Thyroid gland (tissue), 4 donors: Measurements from ENCODE around the gene RSU1. TPM values are rescaled to one million over a fixed set of nuclear protein-coding genes. Genes with fewer than 3 reads are reported as not detected.

Experiments
- DNase-seq, 2 donors: peaks; one replicate each; pipeline ENCODE4 v3.0.0-alpha.2; 2019
- H3K27ac ChIP-seq, 3 donors: fragments of 200-600 bp; sonication (generic); 1 replicate in 2 of 3; 2 replicates in 1 of 3; pipeline ENCODE4 v1.5.1; 2016 to 2019; ENCODE audit warnings: mild to moderate bottlenecking in 1 of 3, moderate library complexity in 1 of 3
- H3K27me3 ChIP-seq: fragments of 200-600 bp; sonication (generic); one replicate; pipeline ENCODE4 v1.5.1; 2019
- H3K36me3 ChIP-seq, 2 donors: fragments of 200-600 bp; sonication (generic); one replicate each; pipeline ENCODE4 v1.5.1; 2016 to 2019
- H3K4me1 ChIP-seq, 2 donors: fragments of 200-600 bp; sonication (generic); one replicate each; pipeline ENCODE4 v1.5.1; 2017 to 2019
- H3K4me3 ChIP-seq, 3 donors: fragments of 200-600 bp; sonication (generic); replicated peaks in 1 of 3; 1 replicate in 2 of 3; 2 replicates in 1 of 3; pipeline ENCODE4 v1.5.1; 2016; ENCODE audit warnings: mild to moderate bottlenecking in 1 of 3
- H3K9me3 ChIP-seq: fragments of 200-600 bp; sonication (generic); one replicate; pipeline ENCODE4 v1.5.1; 2017
- CTCF ChIP-seq, 6 experiments: fragments of 200-600 bp in 3 of 6; fragments of 450-650 bp in 3 of 6; sonication (generic) in 3 of 6; IDR thresholded peaks; one replicate each; pipeline ENCODE4 v1.5.1; 2016 to 2019; ENCODE audit warnings: antibody characterized with exemption in 6 of 6, mild to moderate bottlenecking in 2 of 6, inconsistent platforms in 1 of 6, moderate library complexity in 1 of 6
- POLR2A ChIP-seq, 2 donors: fragments of 450-650 bp; IDR thresholded peaks; one replicate each; pipeline ENCODE4 v1.6.1; 2017; ENCODE audit warnings: antibody characterized with exemption in 2 of 2, mild to moderate bottlenecking in 2 of 2, moderate library complexity in 1 of 2
- WGBS, 2 donors: methylation state at CpG; one replicate each; pipeline ENCODE4 v1.1.5; 2017; 5-methylcytosine and 5-hydroxymethylcytosine counted together
- intact Hi-C: fragments of 100-400 bp; cut with DNase I; formaldehyde crosslinking; loops from one replicate; pipeline ENCODE4 v1.15.1; 2023
- total RNA-seq, 4 donors: library from RNA; depleted of rRNA; stranded (reverse); fragments of >200 nt; gene quantifications; one replicate each; pipeline ENCODE4 v1.2.3, GENCODE V29; 2016

Gene RSU1
- total RNA-seq, 4 donors from 2014 or later, result 43.5 to 63.0 (median 50.7) TPM

GRCh38 chr10:16773334-16773733 is 43.9 kb downstream of the RSU1 start:
- DNase-seq, result no peak
- TF ChIP-seq POLR2A (IDR thresholded peaks at IDR 0.05) (no peak), CTCF (IDR thresholded peaks at IDR 0.05) (no peak)
- H3K27me3 ChIP-seq, result no peaks in the 10 kb centered on the region
- no peaks in the 10 kb centered on the region for H3K36me3 ChIP-seq
- intact Hi-C loops, result loop anchor here (10.0 kb wide), 1 partner anchor 869 kb away; no protein-coding TSS in a partner anchor
- H3K9me3 ChIP-seq, result no peaks in the 10 kb centered on the region
- WGBS, 2 donors, result 83 to 85% methylated on average over 11 of the region's 11 CpGs
- H3K4me3 ChIP-seq, result no peak overlapping the region
- H3K4me1 ChIP-seq, result peaks cover 0 to 6% of the 10 kb centered on the region in 2 donors
- H3K27ac ChIP-seq, result no peak overlapping the region

- 95 to 97% methylated on average over 6 of the region's 6 CpGs for WGBS, 2 donors
- H3K4me1 ChIP-seq, result no peaks in the 10 kb centered on the region
- TF ChIP-seq CTCF (IDR thresholded peaks at IDR 0.05) (no peak), POLR2A (IDR thresholded peaks at IDR 0.05) (no peak)
- H3K27me3 ChIP-seq, result no peaks in the 10 kb centered on the region
- no peaks in the 10 kb centered on the region for H3K9me3 ChIP-seq
- H3K36me3 ChIP-seq, result no peaks in the 10 kb centered on the region
- H3K27ac ChIP-seq, result no peak overlapping the region
- H3K4me3 ChIP-seq, result no peak overlapping the region
- intact Hi-C loops, result loop anchor here (10.0 kb wide), 1 partner anchor 866 kb away; no protein-coding TSS in a partner anchor
- no peak for DNase-seq
These were observed 46.6 kb downstream of the RSU1 start for GRCh38 chr10:16770670-16771069.

GRCh38 chr10:16770141-16770540 is 47.1 kb downstream of the RSU1 start:
- intact Hi-C loops, result loop anchor here (10.0 kb wide), 1 partner anchor 865 kb away; no protein-coding TSS in a partner anchor
- no peak for DNase-seq
- no peaks in the 10 kb centered on the region for H3K27me3 ChIP-seq
- H3K27ac ChIP-seq, result no peak overlapping the region
- no peaks in the 10 kb centered on the region for H3K9me3 ChIP-seq
- 96 to 100% methylated on average over 7 to 8 of the region's 8 CpGs for WGBS, 2 donors
- no peak overlapping the region for H3K4me3 ChIP-seq
- no peak for TF ChIP-seq CTCF (IDR thresholded peaks at IDR 0.05)
- no peak for TF ChIP-seq POLR2A (IDR thresholded peaks at IDR 0.05)
- no peaks in the 10 kb centered on the region for H3K4me1 ChIP-seq
- H3K36me3 ChIP-seq, result no peaks in the 10 kb centered on the region

- no peak for TF ChIP-seq POLR2A (IDR thresholded peaks at IDR 0.05)
- no peak for TF ChIP-seq CTCF (IDR thresholded peaks at IDR 0.05)
- Histone ChIP-seq H3K4me1 (no peaks in the 10 kb centered on the region), H3K9me3 (no peaks in the 10 kb centered on the region), H3K4me3 (no peak overlapping the region), H3K36me3 (no peaks in the 10 kb centered on the region), H3K27ac (no peak overlapping the region), H3K27me3 (no peaks in the 10 kb centered on the region)
- intact Hi-C loops, result no loop called here
- WGBS, 2 donors, result 94% methylated on average over 7 of the region's 7 CpGs
- no peak for DNase-seq
These were observed 47.9 kb downstream of the RSU1 start for GRCh38 chr10:16769331-16769730.

GRCh38 chr10:16768702-16769101 is 48.5 kb downstream of the RSU1 start:
- H3K27me3 ChIP-seq, result no peaks in the 10 kb centered on the region
- no peaks in the 10 kb centered on the region for H3K36me3 ChIP-seq
- DNase-seq, result no peak
- no peaks in the 10 kb centered on the region for H3K9me3 ChIP-seq
- WGBS, 2 donors, result 92 to 94% methylated on average over 4 to 5 of the region's 5 CpGs
- intact Hi-C loops, result no loop called here
- no peaks in the 10 kb centered on the region for H3K4me1 ChIP-seq
- TF ChIP-seq POLR2A (IDR thresholded peaks at IDR 0.05) (no peak), CTCF (IDR thresholded peaks at IDR 0.05) (no peak)
- H3K4me3 ChIP-seq, result no peak overlapping the region
- H3K27ac ChIP-seq, result no peak overlapping the region
